ENCODE measurements around the gene KCNJ15. TPM values are rescaled to one million over a fixed set of nuclear protein-coding genes. Genes with fewer than 3 reads are reported as not detected.
A peak's percentile ranks its signal among the peaks of the same experiment; 100 is the strongest.

KCNJ15 gene
- total RNA-seq, 1 donor from 2014 or later: 2.1 TPM

DNA sequence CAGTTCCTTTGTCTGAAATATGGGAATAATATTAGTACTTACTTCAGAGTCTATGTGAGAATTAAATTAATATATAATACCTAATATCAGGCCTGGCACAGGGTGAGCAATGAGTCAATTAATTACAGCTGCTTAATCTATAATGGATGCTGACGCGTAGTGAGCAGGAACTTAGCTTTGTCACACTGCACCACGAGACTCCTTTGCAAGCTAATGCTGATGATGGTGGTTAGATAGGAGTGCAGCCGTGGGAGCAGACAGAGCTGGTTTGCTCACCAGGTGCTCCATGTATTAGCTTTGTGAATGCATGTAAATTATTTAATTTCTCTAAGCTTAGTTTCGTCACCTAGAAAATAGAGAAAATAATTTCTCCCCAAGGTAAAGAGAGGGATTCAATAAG is 35.1 kb downstream of the KCNJ15 start:
- peaks cover 3% of the 10 kb centered on the region for H3K36me3 ChIP-seq (ENCODE audit: control insufficient read depth, insufficient read depth, low read length)
- DNase-seq (ENCODE audit: low read depth): peak; percentile 60
- TF ChIP-seq, protein P1, sequence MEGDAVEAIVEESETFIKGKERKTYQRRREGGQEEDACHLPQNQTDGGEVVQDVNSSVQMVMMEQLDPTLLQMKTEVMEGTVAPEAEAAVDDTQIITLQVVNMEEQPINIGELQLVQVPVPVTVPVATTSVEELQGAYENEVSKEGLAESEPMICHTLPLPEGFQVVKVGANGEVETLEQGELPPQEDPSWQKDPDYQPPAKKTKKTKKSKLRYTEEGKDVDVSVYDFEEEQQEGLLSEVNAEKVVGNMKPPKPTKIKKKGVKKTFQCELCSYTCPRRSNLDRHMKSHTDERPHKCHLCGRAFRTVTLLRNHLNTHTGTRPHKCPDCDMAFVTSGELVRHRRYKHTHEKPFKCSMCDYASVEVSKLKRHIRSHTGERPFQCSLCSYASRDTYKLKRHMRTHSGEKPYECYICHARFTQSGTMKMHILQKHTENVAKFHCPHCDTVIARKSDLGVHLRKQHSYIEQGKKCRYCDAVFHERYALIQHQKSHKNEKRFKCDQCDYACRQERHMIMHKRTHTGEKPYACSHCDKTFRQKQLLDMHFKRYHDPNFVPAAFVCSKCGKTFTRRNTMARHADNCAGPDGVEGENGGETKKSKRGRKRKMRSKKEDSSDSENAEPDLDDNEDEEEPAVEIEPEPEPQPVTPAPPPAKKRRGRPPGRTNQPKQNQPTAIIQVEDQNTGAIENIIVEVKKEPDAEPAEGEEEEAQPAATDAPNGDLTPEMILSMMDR (IDR thresholded peaks at IDR 0.05; ENCODE audit: insufficient read depth, low read length, severe bottlenecking): no peak
- H3K4me3 ChIP-seq (ENCODE audit: low read depth, low read length): no peak overlapping the region
- no peaks in the 10 kb centered on the region for H3K27me3 ChIP-seq (ENCODE audit: control insufficient read depth, insufficient read depth, low read length)
- FAIRE-seq: no peak

DNA sequence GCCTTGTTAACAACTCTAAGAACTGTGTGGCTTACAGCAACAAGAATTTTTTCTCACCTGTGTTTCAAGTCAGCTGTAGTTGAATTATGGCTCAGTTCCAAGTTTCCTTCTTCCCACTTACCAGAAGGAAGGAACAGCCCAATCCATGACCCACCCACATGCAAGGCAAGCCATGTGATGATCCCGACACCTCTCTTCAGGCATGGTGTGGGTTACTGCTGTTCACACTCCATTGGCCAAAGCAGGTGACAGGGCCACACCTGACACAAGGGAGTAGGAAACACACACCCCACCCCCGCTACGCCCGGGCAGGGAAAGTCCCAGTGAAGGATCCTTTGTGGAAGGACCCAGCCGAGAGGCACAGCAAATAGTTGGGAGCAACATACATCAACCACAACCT is 36.3 kb downstream of the KCNJ15 start:
- no peak for DNase-seq (ENCODE audit: low read depth)
- no peaks in the 10 kb centered on the region for H3K27me3 ChIP-seq (ENCODE audit: control insufficient read depth, insufficient read depth, low read length)
- no peak for FAIRE-seq
- H3K4me3 ChIP-seq (ENCODE audit: low read depth, low read length): no peak overlapping the region
- TF ChIP-seq, protein P1 (IDR thresholded peaks at IDR 0.05; ENCODE audit: insufficient read depth, low read length, severe bottlenecking): no peak
- peaks cover 3% of the 10 kb centered on the region for H3K36me3 ChIP-seq (ENCODE audit: control insufficient read depth, insufficient read depth, low read length)

DNA sequence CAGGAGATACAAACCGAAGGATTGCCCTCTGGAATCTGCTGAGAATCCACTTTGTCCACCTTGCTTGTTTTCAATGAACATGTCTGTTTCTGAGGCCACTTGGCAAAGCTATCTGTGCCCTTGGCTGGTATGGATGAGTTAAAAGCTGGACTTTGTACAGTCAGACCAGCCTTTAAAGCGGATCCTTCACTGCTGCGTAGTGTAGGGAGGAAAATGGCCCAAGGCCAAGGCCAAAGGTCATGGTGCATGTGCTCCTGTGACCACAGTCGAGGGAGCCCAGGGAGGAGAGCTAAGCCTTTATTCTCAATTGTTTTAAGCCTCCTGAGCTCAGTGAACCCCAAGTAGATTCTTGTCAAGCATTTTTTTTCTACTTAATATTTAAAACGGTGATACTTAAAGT is 37.0 kb downstream of the KCNJ15 start:
- TF ChIP-seq, protein P1 (IDR thresholded peaks at IDR 0.05; ENCODE audit: insufficient read depth, low read length, severe bottlenecking): no peak
- DNase-seq (ENCODE audit: low read depth) (no peak), FAIRE-seq (no peak)
- Histone ChIP-seq H3K27me3 (ENCODE audit: control insufficient read depth, insufficient read depth, low read length) (no peaks in the 10 kb centered on the region), H3K36me3 (ENCODE audit: control insufficient read depth, insufficient read depth, low read length) (peaks cover 3% of the 10 kb centered on the region), H3K4me3 (ENCODE audit: low read depth, low read length) (no peak overlapping the region)

DNA sequence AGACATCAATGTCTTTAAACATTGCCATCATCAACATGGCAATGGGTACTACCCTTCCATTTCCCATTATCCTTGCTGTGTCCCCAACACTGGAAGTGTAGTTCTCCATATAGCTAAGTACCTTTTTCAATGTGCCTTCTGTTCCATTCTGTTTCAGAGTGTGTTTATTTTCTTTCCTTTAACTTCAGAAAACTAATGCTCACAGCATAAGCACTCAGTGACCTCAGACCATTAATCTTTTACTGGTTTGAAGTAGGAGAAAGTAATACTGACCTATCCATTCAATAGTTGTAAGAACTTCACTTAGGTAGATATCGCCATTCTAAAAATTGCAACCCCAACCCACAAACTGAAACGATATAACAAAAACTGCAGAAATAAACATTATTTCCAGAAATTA is 37.8 kb downstream of the KCNJ15 start:
- no peak for FAIRE-seq
- TF ChIP-seq, protein P1 (IDR thresholded peaks at IDR 0.05; ENCODE audit: insufficient read depth, low read length, severe bottlenecking): no peak
- DNase-seq (ENCODE audit: low read depth): no peak
- peaks cover 6% of the 10 kb centered on the region for H3K36me3 ChIP-seq (ENCODE audit: control insufficient read depth, insufficient read depth, low read length)
- H3K4me3 ChIP-seq (ENCODE audit: low read depth, low read length): no peak overlapping the region
- no peaks in the 10 kb centered on the region for H3K27me3 ChIP-seq (ENCODE audit: control insufficient read depth, insufficient read depth, low read length)

DNA sequence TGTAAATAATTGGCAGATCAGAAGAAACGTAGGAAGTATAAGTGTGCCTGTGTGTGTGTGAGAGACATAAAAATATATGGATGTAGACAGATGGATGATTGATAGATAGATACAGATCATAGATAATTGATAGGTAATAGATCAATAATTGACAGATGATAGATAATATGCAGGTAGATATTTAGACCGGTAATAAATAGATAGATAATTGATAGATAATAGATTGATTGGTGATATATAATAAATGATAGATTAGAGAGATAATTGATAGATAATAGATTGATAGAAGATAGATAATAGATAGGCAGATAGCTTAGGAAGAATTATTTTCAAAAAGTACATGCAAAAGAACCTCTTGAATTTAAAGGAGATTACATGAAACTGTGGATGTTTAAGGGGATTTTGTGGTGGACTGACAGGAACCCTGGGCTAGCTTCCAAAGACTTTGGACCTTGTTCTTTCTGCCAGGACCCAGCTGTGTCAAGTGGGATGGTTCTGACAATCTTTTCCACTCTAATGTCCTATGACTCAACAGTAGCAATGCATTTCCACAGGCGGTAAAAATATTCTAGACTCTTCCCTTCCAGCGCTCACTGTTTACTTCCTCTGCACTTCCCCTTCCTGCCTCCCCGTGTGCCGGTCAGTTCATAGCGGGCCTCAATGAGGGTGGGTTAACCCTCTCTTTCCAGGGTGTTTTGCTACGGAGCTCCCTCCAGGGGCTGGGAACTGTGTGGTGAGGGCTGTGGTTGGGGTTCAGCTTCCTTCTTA is 39.4 kb downstream of the KCNJ15 start:
- FAIRE-seq (no peak), DNase-seq (ENCODE audit: low read depth) (no peak)
- H3K36me3 ChIP-seq (ENCODE audit: control insufficient read depth, insufficient read depth, low read length): peaks cover 11% of the 10 kb centered on the region
- no peak overlapping the region for H3K4me3 ChIP-seq (ENCODE audit: low read depth, low read length)
- TF ChIP-seq, protein P1 (IDR thresholded peaks at IDR 0.05; ENCODE audit: insufficient read depth, low read length, severe bottlenecking): no peak
- H3K27me3 ChIP-seq (ENCODE audit: control insufficient read depth, insufficient read depth, low read length): no peaks in the 10 kb centered on the region

DNA sequence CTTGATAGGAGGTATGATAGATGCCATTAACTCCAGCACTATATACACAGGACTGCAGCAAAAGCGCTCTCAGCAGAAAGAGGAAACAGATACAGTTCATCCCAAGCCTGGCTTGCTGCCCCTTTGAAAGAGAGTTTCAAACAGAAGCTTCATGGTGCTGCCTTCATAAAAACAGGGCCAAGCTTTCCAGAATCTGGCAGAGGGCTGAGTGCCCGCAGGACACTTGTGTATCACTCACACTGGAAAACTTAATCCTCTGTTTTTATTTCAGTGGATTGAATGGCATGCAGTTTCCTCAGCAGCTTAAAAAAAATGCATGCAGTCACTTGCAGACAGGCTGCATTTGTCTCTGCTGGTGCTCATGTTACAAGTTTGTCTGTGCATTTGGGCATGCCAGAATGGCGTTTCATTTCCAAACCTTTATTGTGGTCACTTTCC is 40.4 kb downstream of the KCNJ15 start:
- FAIRE-seq (no peak), DNase-seq (ENCODE audit: low read depth) (peak; percentile 36)
- H3K36me3 ChIP-seq (ENCODE audit: control insufficient read depth, insufficient read depth, low read length): peaks cover 11% of the 10 kb centered on the region
- H3K4me3 ChIP-seq (ENCODE audit: low read depth, low read length): no peak overlapping the region
- H3K27me3 ChIP-seq (ENCODE audit: control insufficient read depth, insufficient read depth, low read length): no peaks in the 10 kb centered on the region
- TF ChIP-seq, protein P1 (IDR thresholded peaks at IDR 0.05; ENCODE audit: insufficient read depth, low read length, severe bottlenecking): no peak

Measured in bronchial epithelial cell (primary cell).